Hepatocyte (in vitro differentiated cells): ENCODE data around the gene CBLB.
"Not testable (repeated sequence)": the region's sequence is repeated elsewhere in the genome, so short reads cannot be mapped to it uniquely, and the experiment has no call there.

Experiments
- EZH2 ChIP-seq: fragments of 200-600 bp; sonication (generic); IDR thresholded peaks from 2 replicates; pipeline ENCODE4 v1.6.1; 2016; ENCODE audit warnings: antibody characterized with exemption, mild to moderate bottlenecking, borderline replicate concordance
- EZH2phosphoT487 ChIP-seq: fragments of 200-600 bp; sonication (generic); IDR thresholded peaks from one replicate; pipeline ENCODE4 v1.6.1; 2018; ENCODE audit warnings: antibody characterized with exemption, mild to moderate bottlenecking, low read depth, moderate library complexity; ENCODE audit not compliant: unreplicated experiment, severe bottlenecking
- TF ChIP-seq, protein P1 (sequence below): fragments of 200-600 bp; sonication (generic); IDR thresholded peaks from 2 replicates; pipeline ENCODE4 v1.5.1; 2016; ENCODE audit warnings: antibody characterized with exemption, mild to moderate bottlenecking; ENCODE audit not compliant: poor library complexity

DNA sequence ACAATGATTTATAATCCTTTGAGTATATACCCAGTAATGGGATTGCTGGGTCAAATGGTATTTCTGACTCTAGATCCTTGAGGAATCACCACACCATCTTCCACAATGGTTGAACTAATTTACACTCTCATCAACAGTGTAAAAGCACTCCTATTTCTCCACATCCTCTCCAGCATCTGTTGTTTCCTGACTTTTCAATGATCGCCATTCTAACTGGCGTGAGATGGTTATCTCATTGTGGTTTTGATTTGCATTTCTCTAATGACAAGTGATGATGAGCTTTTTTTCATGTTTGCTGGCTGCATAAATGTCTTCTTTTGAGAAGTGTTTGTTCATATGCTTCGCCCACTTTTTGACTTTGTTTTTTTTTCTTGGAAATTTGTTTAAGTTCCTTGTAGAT, 141.8 kb downstream of the CBLB start:
- TF ChIP-seq, protein P1, sequence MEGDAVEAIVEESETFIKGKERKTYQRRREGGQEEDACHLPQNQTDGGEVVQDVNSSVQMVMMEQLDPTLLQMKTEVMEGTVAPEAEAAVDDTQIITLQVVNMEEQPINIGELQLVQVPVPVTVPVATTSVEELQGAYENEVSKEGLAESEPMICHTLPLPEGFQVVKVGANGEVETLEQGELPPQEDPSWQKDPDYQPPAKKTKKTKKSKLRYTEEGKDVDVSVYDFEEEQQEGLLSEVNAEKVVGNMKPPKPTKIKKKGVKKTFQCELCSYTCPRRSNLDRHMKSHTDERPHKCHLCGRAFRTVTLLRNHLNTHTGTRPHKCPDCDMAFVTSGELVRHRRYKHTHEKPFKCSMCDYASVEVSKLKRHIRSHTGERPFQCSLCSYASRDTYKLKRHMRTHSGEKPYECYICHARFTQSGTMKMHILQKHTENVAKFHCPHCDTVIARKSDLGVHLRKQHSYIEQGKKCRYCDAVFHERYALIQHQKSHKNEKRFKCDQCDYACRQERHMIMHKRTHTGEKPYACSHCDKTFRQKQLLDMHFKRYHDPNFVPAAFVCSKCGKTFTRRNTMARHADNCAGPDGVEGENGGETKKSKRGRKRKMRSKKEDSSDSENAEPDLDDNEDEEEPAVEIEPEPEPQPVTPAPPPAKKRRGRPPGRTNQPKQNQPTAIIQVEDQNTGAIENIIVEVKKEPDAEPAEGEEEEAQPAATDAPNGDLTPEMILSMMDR = not testable (repeated sequence)
- TF ChIP-seq EZH2, EZH2phosphoT487: not testable (repeated sequence)
